HL-60/S4 treated with retinoic acid at 250 ng/mL for 4 days and 3 days (cell line): Measurements from ENCODE around the gene DSC1.
"Not testable (repeated sequence)": the region's sequence is repeated elsewhere in the genome, so short reads cannot be mapped to it uniquely, and the experiment has no call there.

Experiments
- in situ Hi-C: fragments of 300-500 bp; cut with MboI; formaldehyde crosslinking; loops from 2 replicates; pipeline ENCODE4 v1.7.0; 2022; ENCODE audit warnings: low sequenced_read_pairs

DSC1 gene

GRCh38 chr18:31177369-31177768 lies 14.7 kb upstream of the DSC1 start:
- in situ Hi-C loops, result not testable (repeated sequence)

DNA sequence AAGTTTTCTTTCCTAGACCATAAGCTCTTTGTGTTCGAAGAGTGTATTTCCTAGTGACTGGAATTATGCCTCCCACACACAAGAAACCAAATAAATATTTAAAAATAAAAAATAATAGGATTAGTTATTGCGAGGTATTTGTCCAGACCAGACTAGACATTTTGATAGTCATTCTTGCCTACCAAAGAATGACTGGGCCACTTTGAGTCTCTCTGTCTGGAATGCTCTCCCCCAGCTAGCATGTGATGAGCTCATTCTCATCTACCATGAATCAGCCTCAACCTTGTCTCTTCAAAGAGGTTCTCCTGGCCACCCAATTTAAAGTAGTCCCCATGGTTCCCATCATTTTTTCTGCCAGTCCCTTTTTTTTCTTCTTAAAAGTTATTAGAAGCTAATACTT lies 13.9 kb upstream of the DSC1 start:
- in situ Hi-C loops, result no loop called here

DNA sequence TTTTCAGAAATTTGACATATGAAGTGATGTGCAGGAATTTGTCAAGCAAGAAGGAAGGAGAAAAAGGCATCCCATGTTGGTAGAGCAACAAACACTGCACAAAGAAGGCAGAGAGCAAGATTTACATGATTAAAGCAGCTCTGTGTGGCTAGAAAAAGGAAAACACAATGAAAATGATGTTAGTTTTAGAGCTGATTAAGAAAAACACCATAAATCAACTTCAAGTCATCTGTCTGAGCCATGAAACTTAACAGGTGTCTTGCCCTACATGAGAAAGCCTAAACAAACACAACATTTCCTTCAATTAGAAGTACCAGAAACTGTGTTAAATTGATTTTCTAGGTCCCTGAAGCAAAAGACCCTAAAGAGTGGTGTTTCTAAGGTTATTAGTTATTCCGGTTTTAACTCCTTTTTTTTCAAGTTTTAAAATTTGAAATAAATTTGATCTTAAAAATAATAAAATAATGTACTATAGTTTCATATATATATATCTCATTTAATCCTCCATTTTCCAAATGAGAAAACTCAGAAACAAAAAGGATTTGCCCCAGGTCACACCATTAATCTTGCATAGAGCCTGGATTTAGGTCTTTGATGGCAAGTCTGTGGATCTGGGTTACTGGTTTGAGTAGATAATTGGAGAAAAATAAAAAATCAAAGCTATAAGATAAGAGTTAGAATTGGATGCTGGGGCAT lies 8.6 kb upstream of the DSC1 start:
- in situ Hi-C loops, result no loop called here

DNA sequence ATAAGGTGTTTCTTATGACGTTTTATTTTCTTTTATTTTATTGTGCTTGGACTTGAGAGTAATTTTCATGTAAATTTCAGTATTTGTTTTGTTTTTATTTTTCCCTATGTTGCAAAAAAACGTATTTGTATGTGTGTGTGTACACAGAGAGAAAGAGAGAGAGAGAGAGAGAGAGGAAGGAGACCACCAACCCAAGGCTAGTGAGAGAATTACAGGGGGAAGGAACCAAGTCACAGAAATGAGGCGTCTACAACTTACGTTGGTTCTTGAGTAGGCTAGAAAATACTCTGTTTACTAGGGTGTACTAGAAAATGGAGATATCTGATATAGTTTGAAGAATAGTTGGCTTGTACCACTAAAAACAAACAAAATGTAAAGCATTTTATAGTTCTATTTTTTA lies 7.7 kb upstream of the DSC1 start:
- in situ Hi-C loops, result no loop called here

GRCh38 chr18:31162419-31162793 lies 250 bp downstream of the DSC1 start:
- in situ Hi-C loops, result no loop called here

GRCh38 chr18:31161757-31162418 lies 768 bp downstream of the DSC1 start:
- in situ Hi-C loops, result no loop called here

GRCh38 chr18:31156821-31157763 lies 5.6 kb downstream of the DSC1 start:
- in situ Hi-C loops, result no loop called here

- in situ Hi-C loops, result no loop called here
Measured at GRCh38 chr18:31155498-31155897, 7.2 kb downstream of the DSC1 start.

DNA sequence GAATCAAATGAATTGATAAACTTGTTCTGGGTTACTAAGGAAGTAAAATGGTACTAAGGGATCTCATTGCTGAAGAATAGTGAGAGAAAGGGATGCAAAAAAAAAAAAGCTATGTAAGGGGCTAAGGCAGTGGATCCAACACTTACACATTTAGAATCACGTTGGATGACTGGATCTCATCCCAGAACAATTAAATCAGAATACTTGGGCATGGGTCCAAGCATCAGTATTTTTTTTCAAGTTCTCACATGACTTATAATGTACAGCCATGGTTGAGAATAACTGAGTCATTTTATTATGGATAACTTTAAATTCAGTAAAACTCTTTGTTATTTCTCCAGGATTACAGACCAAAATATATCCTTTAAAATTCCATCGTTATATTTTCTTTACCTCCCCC lies 8.5 kb downstream of the DSC1 start:
- in situ Hi-C loops, result no loop called here

- in situ Hi-C loops, result loop anchor here (25.0 kb wide), 1 partner anchor 112 kb away; the partner anchor contains the start of gene DSC3
Measured at GRCh38 chr18:31149351-31149750, 13.3 kb downstream of the DSC1 start.

- in situ Hi-C loops, result loop anchor here (25.0 kb wide), 1 partner anchor 111 kb away; the partner anchor contains the start of gene DSC3
Measured at GRCh38 chr18:31148600-31148999, 14.1 kb downstream of the DSC1 start.

- in situ Hi-C loops, result loop anchor here (25.0 kb wide), 1 partner anchor 110 kb away; the partner anchor contains the start of gene DSC3
Measured at GRCh38 chr18:31146809-31147208, 15.8 kb downstream of the DSC1 start.

- in situ Hi-C loops, result loop anchor here (25.0 kb wide), 1 partner anchor 106 kb away; the partner anchor contains the start of gene DSC3
Measured at GRCh38 chr18:31143025-31143424, 19.6 kb downstream of the DSC1 start.

- in situ Hi-C loops, result loop anchor here (25.0 kb wide), 1 partner anchor 101 kb away; the partner anchor contains the start of gene DSC3
Measured at GRCh38 chr18:31138709-31139108, 23.9 kb downstream of the DSC1 start.

GRCh38 chr18:31134988-31135529 lies 27.6 kb downstream of the DSC1 start:
- in situ Hi-C loops, result loop anchor here (25.0 kb wide), 1 partner anchor 98 kb away; the partner anchor contains the start of gene DSC3

DNA sequence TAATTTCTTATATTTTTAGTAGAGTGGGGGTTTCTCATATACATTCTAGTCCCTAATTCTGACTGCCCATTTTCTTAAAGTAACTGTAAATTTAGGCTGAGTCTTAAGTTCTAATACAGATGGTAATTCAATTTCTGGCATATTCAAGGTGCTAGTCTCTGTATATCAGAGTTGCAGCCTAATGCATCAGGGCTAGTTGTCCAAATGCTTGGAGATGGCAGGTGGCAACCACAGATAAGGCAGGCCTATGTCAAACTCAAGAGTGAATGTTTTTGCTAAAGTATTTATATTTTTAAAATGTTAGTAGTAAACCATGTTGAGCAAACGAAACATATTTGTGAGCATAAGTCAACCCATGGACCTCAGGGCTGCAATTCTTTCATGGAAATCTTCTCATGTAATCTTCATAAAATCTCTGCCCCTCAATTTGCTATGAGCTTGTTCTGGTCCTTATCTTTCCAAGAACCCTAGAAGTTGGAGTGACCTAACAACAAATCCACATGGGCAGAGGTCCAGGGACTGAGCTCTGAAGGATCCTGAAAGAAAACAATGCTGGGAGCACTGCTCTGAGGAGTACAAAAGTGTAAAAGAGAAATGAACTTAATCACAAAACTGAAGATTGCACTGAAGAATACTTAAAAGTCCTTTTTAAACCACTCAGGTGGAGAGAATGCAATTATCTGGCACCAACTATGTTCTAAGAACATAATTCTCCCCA lies 33.1 kb downstream of the DSC1 start:
- in situ Hi-C loops, result loop anchor here (25.0 kb wide), 1 partner anchor 92 kb away; the partner anchor contains the start of gene DSC3

- in situ Hi-C loops, result loop anchor here (25.0 kb wide), 1 partner anchor 89 kb away; the partner anchor contains the start of gene DSC3
Measured at GRCh38 chr18:31125878-31126277, 36.8 kb downstream of the DSC1 start.

GRCh38 chr18:31123125-31123524 lies 39.5 kb downstream of the DSC1 start:
- in situ Hi-C loops, result not testable (repeated sequence)

DNA sequence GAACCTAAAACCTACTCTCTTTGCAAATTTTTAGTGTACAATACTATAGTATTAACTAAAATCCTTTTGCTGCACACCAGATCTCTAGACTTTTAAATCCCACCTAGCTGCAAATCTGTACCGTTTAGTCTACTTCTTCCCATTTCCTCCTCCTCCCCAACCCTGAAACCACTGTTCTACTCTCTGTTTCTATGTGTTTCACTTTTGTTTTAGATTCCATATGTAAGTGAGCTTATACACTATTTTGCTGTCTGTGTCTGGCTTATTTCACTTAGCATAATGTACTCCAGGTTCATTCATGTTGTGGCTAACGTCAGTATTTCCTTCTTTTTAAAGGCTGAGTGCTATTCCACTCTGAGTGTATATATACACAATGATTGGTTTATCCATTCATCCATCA lies 42.1 kb downstream of the DSC1 start:
- in situ Hi-C loops, result no loop called here
